GM18508 (cell line): ENCODE data around the gene SP3.

Experiments used
- ATAC-seq: cut with Tn5 transposase; IDR thresholded peaks from one replicate; pipeline ENCODE4 v1.9.1; 2021; ENCODE audit warnings: moderate number of reproducible peaks; ENCODE audit not compliant: insufficient read depth, unreplicated experiment

Gene SP3

GRCh38 chr2:173865971-173866873 is 99.0 kb downstream of the SP3 start:
- ATAC-seq: no peak

DNA sequence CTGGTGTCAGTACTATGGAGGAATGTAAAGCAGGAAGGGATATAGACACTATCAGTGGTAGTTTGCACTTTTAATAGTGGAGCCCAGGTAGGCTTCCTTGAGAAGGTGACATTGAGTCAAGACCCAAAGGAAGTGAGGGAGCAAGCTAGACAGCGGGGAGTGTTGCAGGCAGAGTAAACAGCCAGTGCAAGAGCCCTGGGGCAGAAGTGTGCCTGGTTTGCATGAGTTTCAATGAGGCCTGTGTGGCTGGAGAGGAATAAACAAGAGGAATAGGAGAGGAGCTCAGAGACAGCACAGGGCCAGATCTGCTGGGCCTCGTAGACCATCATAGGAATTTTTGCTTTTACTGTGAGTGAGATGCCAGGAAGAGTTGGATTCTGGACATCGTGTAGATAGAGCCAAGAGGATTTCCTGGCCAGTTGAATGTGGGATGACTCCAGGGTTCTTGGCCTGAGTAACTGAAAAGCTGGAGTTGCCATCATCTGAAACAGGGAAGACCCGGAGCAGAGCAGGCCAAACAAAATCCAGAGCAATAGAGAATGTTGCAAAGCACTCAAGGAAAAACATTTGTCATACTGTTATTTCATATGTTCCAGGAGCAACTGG is 102.5 kb downstream of the SP3 start:
- ATAC-seq: no peak

GRCh38 chr2:173860566-173860965 is 104.6 kb downstream of the SP3 start:
- ATAC-seq: no peak

- ATAC-seq: no peak
Observed at GRCh38 chr2:173860082-173860481, 105.1 kb downstream of the SP3 start.

GRCh38 chr2:173858291-173858731 is 106.9 kb downstream of the SP3 start:
- ATAC-seq: no peak
